ENCODE measurements around the gene CALCR.

The CALCR gene

DNA sequence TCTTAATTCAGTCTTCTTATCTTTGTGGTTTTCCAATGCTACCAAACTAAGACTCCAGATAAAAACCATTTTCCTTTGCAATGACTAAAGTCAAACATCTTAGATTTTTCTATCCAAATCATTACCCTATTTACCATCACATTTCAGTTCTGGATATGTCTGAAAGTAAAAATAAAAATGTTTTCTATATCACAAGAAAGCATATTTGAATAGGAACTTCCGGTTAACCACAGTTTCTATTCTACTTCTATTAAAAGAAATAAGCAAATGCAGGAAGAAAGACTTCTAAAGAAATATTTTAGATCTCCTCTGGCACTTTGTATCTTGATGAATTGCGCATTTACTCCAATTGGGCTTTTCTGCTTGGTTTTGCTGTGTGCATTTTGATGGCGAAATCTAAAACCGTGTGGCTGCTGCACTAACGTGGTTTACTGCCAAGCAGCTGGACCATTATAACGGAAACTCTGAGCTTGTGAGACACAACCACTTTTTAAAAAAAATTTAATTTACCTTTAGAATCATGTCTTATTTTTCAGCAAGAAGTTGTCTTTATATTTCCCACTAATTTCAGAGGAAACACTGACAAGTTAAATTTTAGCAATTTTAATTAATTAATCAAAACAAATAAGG is 196.3 kb downstream of the CALCR start (continued):
- TF ChIP-seq, protein P1, sequence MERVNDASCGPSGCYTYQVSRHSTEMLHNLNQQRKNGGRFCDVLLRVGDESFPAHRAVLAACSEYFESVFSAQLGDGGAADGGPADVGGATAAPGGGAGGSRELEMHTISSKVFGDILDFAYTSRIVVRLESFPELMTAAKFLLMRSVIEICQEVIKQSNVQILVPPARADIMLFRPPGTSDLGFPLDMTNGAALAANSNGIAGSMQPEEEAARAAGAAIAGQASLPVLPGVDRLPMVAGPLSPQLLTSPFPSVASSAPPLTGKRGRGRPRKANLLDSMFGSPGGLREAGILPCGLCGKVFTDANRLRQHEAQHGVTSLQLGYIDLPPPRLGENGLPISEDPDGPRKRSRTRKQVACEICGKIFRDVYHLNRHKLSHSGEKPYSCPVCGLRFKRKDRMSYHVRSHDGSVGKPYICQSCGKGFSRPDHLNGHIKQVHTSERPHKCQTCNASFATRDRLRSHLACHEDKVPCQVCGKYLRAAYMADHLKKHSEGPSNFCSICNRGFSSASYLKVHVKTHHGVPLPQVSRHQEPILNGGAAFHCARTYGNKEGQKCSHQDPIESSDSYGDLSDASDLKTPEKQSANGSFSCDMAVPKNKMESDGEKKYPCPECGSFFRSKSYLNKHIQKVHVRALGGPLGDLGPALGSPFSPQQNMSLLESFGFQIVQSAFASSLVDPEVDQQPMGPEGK (CRISPR knock-in tag; IDR thresholded peaks at IDR 0.05; ENCODE audit: borderline replicate concordance): no peak
- TF ChIP-seq ZNF70 (CRISPR knock-in tag; IDR thresholded peaks at IDR 0.05) (no peak), RARB (CRISPR knock-in tag; IDR thresholded peaks at IDR 0.05) (no peak)

DNA sequence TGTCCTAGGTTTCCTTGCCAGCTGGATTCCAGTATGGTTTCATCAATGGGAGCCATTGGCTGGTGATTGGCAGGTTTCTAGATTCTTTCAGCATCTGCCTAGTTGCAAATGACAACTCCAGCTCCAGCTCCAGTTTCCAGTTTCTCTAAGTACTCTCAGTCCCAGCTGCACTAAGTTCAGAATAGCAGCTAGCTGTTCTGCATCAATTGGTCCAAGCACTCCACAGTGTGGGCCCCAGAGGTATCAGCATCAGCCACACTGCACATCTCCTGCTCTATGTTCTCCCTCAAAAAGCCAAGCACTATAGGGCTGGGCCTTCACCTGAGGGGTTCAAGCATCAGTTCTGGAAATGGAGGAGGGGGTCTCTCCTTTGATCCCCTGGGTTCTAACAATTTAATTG is 198.9 kb downstream of the CALCR start:
- TF ChIP-seq, protein P2, sequence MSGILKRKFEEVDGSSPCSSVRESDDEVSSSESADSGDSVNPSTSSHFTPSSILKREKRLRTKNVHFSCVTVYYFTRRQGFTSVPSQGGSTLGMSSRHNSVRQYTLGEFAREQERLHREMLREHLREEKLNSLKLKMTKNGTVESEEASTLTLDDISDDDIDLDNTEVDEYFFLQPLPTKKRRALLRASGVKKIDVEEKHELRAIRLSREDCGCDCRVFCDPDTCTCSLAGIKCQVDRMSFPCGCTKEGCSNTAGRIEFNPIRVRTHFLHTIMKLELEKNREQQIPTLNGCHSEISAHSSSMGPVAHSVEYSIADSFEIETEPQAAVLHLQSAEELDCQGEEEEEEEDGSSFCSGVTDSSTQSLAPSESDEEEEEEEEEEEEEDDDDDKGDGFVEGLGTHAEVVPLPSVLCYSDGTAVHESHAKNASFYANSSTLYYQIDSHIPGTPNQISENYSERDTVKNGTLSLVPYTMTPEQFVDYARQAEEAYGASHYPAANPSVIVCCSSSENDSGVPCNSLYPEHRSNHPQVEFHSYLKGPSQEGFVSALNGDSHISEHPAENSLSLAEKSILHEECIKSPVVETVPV (CRISPR knock-in tag; IDR thresholded peaks at IDR 0.05): no peak
- TF ChIP-seq OSR1 (CRISPR knock-in tag; IDR thresholded peaks at IDR 0.05) (no peak), TCF4 (CRISPR knock-in tag; IDR thresholded peaks at IDR 0.05; ENCODE audit: borderline replicate concordance) (no peak), ESRRG (CRISPR knock-in tag; IDR thresholded peaks at IDR 0.05) (no peak), CSDC2 (CRISPR knock-in tag; IDR thresholded peaks at IDR 0.05) (no peak), GLIS3 (CRISPR knock-in tag; IDR thresholded peaks at IDR 0.05) (no peak), ZNF70 (CRISPR knock-in tag; IDR thresholded peaks at IDR 0.05) (no peak), PPARA (CRISPR knock-in tag; IDR thresholded peaks at IDR 0.05; ENCODE audit: borderline replicate concordance) (no peak), ARNTL (CRISPR knock-in tag; IDR thresholded peaks at IDR 0.05; ENCODE audit: borderline replicate concordance, low read depth) (no peak), ZNF565 (CRISPR knock-in tag; conservative IDR thresholded peaks at IDR 0.05; ENCODE audit: low read depth) (no peak), ZC3H10 (CRISPR knock-in tag; IDR thresholded peaks at IDR 0.05) (no peak), ZNF8 (CRISPR knock-in tag; IDR thresholded peaks at IDR 0.05) (no peak), ZFP30 (CRISPR knock-in tag; IDR thresholded peaks at IDR 0.05) (no peak), TOX (CRISPR knock-in tag; IDR thresholded peaks at IDR 0.05; ENCODE audit: borderline replicate concordance) (no peak)
- TF ChIP-seq, protein P3, sequence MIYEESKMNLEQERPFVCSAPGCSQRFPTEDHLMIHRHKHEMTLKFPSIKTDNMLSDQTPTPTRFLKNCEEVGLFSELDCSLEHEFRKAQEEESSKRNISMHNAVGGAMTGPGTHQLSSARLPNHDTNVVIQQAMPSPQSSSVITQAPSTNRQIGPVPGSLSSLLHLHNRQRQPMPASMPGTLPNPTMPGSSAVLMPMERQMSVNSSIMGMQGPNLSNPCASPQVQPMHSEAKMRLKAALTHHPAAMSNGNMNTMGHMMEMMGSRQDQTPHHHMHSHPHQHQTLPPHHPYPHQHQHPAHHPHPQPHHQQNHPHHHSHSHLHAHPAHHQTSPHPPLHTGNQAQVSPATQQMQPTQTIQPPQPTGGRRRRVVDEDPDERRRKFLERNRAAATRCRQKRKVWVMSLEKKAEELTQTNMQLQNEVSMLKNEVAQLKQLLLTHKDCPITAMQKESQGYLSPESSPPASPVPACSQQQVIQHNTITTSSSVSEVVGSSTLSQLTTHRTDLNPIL (CRISPR knock-in tag; IDR thresholded peaks at IDR 0.05; ENCODE audit: low read depth): no peak
- TF ChIP-seq, protein P4, sequence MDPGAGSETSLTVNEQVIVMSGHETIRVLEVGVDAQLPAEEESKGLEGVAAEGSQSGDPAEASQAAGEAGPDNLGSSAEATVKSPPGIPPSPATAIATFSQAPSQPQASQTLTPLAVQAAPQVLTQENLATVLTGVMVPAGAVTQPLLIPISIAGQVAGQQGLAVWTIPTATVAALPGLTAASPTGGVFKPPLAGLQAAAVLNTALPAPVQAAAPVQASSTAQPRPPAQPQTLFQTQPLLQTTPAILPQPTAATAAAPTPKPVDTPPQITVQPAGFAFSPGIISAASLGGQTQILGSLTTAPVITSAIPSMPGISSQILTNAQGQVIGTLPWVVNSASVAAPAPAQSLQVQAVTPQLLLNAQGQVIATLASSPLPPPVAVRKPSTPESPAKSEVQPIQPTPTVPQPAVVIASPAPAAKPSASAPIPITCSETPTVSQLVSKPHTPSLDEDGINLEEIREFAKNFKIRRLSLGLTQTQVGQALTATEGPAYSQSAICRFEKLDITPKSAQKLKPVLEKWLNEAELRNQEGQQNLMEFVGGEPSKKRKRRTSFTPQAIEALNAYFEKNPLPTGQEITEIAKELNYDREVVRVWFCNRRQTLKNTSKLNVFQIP (CRISPR knock-in tag; IDR thresholded peaks at IDR 0.05; ENCODE audit: borderline replicate concordance, low read depth): no peak
- ATAC-seq: no peak
